Loucy (cell line): ENCODE measurements around the gene FAM13A.

Experiments
- CTCF ChIP-seq: fragments of 200-600 bp; sonication (generic); conservative IDR thresholded peaks from 2 replicates; pipeline ENCODE4 v1.5.1; 2014; ENCODE audit warnings: mild to moderate bottlenecking, antibody characterized with exemption, low read length
- EZH2phosphoT487 ChIP-seq: fragments of 200-600 bp; IDR thresholded peaks from 2 replicates; pipeline ENCODE4 v1.6.1; 2018; ENCODE audit warnings: antibody characterized with exemption, mild to moderate bottlenecking, moderate library complexity, borderline replicate concordance

- TF ChIP-seq CTCF (no peak), EZH2phosphoT487 (no peak)
These were observed 302.2 kb downstream of the FAM13A start for GRCh38 chr4:88754796-88755195.
